ENCODE data around the gene TXLNB. TPM values are rescaled to one million over a fixed set of nuclear protein-coding genes. Genes with fewer than 3 reads are reported as not detected.

TXLNB gene
- total RNA-seq, 1 donor from 2014 or later, result 0.05 TPM

DNA sequence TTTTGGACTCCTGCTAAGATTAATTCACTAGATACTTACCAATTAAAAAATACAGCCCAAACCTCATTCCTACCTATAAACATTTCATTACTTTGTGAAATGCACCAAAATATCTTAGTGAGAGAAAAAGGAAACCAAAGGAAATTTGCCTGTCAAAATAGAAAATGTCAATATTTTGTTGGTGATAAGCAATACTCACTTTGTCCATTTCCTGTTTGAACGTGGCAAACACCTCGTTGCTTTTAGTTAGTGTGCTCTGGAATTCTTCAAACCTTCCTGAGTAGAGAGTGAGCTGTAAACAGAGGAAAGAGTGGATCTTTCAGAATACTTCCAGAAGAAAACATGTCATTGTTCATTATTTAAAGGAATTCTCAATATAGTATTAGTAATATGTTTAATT lies 44.2 kb downstream of the TXLNB start:
- DNase-seq (ENCODE audit: low spot score), result no peak
- H3K4me3 Mint-ChIP-seq (ENCODE audit: unreplicated experiment), result no peak overlapping the region
- H3K4me1 Mint-ChIP-seq (ENCODE audit: low read depth), result peaks cover 12% of the 10 kb centered on the region
- H3K9me3 Mint-ChIP-seq (ENCODE audit: low read depth), result no peaks in the 10 kb centered on the region
- H3K27me3 Mint-ChIP-seq (ENCODE audit: low read depth), result no peaks in the 10 kb centered on the region
- TF ChIP-seq, protein P1, sequence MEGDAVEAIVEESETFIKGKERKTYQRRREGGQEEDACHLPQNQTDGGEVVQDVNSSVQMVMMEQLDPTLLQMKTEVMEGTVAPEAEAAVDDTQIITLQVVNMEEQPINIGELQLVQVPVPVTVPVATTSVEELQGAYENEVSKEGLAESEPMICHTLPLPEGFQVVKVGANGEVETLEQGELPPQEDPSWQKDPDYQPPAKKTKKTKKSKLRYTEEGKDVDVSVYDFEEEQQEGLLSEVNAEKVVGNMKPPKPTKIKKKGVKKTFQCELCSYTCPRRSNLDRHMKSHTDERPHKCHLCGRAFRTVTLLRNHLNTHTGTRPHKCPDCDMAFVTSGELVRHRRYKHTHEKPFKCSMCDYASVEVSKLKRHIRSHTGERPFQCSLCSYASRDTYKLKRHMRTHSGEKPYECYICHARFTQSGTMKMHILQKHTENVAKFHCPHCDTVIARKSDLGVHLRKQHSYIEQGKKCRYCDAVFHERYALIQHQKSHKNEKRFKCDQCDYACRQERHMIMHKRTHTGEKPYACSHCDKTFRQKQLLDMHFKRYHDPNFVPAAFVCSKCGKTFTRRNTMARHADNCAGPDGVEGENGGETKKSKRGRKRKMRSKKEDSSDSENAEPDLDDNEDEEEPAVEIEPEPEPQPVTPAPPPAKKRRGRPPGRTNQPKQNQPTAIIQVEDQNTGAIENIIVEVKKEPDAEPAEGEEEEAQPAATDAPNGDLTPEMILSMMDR (IDR thresholded peaks at IDR 0.05), result no peak
- H3K36me3 Mint-ChIP-seq (ENCODE audit: low read depth), result no peaks in the 10 kb centered on the region
- H3K27ac Mint-ChIP-seq (ENCODE audit: unreplicated experiment), result no peak overlapping the region

DNA sequence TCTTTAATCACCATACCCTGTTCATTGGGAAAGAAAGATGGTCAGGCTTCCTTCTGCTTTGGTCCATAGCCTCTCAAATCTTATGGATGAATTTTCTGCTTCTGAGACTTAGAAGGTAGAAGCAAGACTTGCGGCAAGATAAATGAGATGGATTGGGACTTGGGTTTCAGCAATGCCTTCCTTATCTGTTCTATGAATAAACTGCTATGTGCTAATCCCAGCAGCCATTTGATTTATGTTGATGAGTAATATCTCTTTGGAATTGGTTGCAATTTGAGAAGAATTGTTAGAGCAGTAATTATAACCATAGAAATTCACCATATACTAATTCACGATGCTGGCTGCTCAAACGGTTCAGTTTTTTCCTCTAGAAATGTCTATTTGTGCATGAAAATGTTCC lies 48.3 kb downstream of the TXLNB start:
- no peak for DNase-seq (ENCODE audit: low spot score)
- Mint-ChIP-seq H3K27ac (ENCODE audit: unreplicated experiment) (no peak overlapping the region), H3K4me3 (ENCODE audit: unreplicated experiment) (no peak overlapping the region), H3K36me3 (ENCODE audit: low read depth) (no peaks in the 10 kb centered on the region), H3K9me3 (ENCODE audit: low read depth) (no peaks in the 10 kb centered on the region), H3K4me1 (ENCODE audit: low read depth) (peaks cover 28% of the 10 kb centered on the region), H3K27me3 (ENCODE audit: low read depth) (no peaks in the 10 kb centered on the region)
- TF ChIP-seq, protein P1 (IDR thresholded peaks at IDR 0.05), result no peak

DNA sequence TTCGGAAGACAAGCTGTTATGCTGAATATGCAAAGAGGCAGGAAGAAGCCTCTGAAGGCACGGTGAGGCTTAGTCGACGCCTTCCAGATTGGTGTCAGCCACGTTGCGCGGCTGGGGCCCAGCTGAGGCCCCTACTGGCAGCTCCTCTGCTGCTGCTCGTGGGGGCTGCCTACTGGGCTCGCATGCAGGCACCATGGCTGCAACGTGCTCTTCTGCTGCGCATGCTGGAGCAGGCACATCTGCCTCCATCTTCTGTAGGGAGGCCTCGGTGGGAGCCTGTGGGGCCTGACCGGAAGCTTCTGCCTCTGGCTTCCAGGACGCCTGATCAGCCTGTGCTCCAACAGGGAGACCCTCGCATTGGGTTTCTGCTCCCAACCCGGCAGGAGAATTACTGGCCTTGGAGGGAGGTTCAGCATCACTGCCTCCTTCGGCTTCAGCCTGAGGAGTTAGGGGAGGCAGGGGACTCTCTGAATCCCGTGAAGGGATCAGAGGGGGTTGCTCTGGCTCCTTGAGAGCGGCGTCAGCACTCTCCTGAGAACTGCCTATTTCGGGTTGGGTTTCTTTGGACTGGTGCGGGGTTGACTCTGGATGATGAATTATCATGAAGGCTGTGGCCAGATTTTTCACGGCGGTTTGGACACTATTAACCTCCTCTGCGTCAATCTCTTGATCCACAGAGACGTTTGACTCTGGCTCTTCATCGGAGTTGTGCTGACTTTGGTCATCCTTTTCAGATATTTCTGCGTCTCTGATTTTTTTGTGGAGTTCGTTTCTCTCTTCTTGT lies 49.1 kb downstream of the TXLNB start:
- peaks cover 28% of the 10 kb centered on the region for H3K4me1 Mint-ChIP-seq (ENCODE audit: low read depth)
- H3K27me3 Mint-ChIP-seq (ENCODE audit: low read depth), result no peaks in the 10 kb centered on the region
- H3K27ac Mint-ChIP-seq (ENCODE audit: unreplicated experiment), result no peak overlapping the region
- H3K4me3 Mint-ChIP-seq (ENCODE audit: unreplicated experiment), result no peak overlapping the region
- H3K9me3 Mint-ChIP-seq (ENCODE audit: low read depth), result no peaks in the 10 kb centered on the region
- no peak for DNase-seq (ENCODE audit: low spot score)
- no peaks in the 10 kb centered on the region for H3K36me3 Mint-ChIP-seq (ENCODE audit: low read depth)
- TF ChIP-seq, protein P1 (IDR thresholded peaks at IDR 0.05), result no peak

DNA sequence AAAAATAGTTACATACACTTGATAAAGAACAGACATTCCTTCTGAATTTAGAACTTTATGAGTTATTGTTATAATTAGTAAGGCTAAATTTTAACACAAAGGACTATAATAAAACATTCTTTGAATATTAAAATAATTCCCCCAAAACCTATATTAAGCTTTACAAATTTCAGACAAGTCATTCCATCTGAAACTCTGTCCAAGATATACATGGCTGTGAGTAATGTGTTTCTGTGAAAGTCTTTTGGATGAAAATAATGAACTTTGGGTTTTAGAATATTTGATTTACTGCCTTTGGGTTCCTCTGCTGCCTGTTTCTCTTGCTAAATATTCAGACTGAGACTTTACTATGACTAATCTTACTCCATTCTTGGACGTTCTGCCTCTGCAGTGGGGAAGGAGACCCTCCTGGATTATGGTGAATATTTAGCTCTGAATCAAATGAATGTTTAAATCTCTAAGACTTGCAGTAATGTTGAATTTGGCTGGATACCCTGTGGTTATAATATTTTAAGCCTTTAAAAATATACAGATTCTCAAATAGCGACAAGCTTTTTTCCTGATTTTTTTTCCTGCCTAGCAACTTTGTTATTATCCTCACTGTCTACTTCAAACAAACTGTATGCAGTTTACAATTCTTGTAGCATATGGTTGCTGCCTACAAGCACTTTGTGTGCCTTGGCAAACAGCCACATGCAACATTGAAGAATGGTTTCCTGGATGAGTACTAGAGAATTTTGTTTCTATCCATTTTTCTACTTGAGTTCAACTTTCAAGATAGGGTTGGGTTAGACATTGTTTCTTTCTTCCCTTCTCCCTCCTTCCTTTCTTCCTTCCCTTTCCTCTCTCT lies 51.4 kb downstream of the TXLNB start:
- Mint-ChIP-seq H3K27me3 (ENCODE audit: low read depth) (no peaks in the 10 kb centered on the region), H3K4me3 (ENCODE audit: unreplicated experiment) (no peak overlapping the region), H3K9me3 (ENCODE audit: low read depth) (no peaks in the 10 kb centered on the region), H3K27ac (ENCODE audit: unreplicated experiment) (peak overlapping the region; percentile 93), H3K36me3 (ENCODE audit: low read depth) (no peaks in the 10 kb centered on the region), H3K4me1 (ENCODE audit: low read depth) (peaks cover 28% of the 10 kb centered on the region)
- DNase-seq (ENCODE audit: low spot score), result no peak
- TF ChIP-seq, protein P1 (IDR thresholded peaks at IDR 0.05), result no peak

DNA sequence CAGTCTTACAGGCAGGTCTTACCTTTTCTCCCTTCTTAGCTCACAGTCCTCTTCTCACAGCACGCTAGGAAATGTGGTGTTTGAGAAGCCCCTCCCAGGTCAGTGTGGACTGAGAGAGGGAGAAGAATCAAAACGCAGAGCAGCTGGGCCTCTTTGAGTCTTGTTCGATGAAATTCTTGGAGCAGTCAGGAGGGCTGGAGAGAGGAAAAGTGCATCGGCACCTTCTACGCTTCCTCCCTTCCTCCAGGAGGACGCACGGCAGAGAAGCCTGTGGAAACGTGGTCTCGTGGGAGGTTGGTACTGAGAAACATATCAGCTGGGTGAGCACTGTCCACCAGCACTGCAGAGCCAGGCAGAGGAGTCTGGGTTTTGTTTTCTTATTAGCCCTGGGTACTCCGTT lies 52.7 kb downstream of the TXLNB start:
- Mint-ChIP-seq H3K27ac (ENCODE audit: unreplicated experiment) (peak overlapping the region; percentile 8), H3K27me3 (ENCODE audit: low read depth) (no peaks in the 10 kb centered on the region), H3K36me3 (ENCODE audit: low read depth) (no peaks in the 10 kb centered on the region), H3K4me1 (ENCODE audit: low read depth) (peaks cover 28% of the 10 kb centered on the region), H3K4me3 (ENCODE audit: unreplicated experiment) (no peak overlapping the region), H3K9me3 (ENCODE audit: low read depth) (peaks cover under 1% of the 10 kb centered on the region)
- TF ChIP-seq, protein P1 (IDR thresholded peaks at IDR 0.05), result no peak
- DNase-seq (ENCODE audit: low spot score), result no peak
